GM13976 (cell line): ENCODE data around the gene TNF.

ENCODE experiments used
- DNase-seq: peaks from one replicate; pipeline ENCODE4 v3.0.0; 2012; ENCODE audit warnings: low spot score
- in situ Hi-C: fragments of 300-500 bp; cut with MboI; formaldehyde crosslinking; loops from one replicate; pipeline ENCODE4 v1.12.0; 2022; ENCODE audit warnings: low sequenced_read_pairs, mixed read lengths, inconsistent platforms; ENCODE audit not compliant: unreplicated experiment
- TF ChIP-seq, protein P1 (sequence below): IDR thresholded peaks from 2 replicates; pipeline ENCODE4 v1.5.1; 2012; ENCODE audit warnings: borderline replicate concordance, mild to moderate bottlenecking; ENCODE audit not compliant: insufficient read depth; ENCODE audit errors: extremely low read depth, missing control alignments, control extremely low read depth

TNF gene

DNA sequence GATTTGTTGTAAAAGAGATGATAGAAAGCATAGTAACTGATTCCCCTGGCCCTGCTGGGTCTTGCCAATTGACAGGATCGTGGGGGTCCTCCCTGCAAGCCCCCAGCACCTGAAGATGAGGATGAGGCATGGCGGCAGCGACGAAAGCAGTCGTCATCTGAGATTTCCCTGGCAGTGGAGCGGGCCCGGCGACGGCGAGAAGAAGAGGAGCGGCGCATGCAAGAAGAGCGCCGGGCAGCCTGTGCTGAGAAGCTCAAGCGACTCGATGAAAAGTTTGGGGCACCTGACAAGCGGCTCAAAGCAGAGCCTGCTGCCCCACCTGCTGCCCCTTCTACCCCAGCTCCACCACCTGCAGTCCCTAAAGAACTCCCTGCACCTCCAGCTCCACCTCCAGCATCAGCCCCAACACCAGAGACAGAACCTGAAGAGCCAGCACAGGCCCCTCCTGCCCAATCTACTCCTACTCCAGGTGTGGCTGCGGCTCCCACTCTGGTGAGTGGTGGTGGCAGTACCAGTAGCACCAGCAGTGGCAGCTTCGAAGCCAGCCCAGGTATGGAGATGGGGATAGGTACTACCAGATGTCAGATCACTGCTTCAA, 52.4 kb downstream of the TNF start:
- TF ChIP-seq, protein P1, sequence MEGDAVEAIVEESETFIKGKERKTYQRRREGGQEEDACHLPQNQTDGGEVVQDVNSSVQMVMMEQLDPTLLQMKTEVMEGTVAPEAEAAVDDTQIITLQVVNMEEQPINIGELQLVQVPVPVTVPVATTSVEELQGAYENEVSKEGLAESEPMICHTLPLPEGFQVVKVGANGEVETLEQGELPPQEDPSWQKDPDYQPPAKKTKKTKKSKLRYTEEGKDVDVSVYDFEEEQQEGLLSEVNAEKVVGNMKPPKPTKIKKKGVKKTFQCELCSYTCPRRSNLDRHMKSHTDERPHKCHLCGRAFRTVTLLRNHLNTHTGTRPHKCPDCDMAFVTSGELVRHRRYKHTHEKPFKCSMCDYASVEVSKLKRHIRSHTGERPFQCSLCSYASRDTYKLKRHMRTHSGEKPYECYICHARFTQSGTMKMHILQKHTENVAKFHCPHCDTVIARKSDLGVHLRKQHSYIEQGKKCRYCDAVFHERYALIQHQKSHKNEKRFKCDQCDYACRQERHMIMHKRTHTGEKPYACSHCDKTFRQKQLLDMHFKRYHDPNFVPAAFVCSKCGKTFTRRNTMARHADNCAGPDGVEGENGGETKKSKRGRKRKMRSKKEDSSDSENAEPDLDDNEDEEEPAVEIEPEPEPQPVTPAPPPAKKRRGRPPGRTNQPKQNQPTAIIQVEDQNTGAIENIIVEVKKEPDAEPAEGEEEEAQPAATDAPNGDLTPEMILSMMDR = no peak
- DNase-seq = no peak
- in situ Hi-C loops = no loop called here
